Measurements from ENCODE around the gene PDE5A. TPM values are rescaled to one million over a fixed set of nuclear protein-coding genes. Genes with fewer than 3 reads are reported as not detected.
A peak's percentile ranks its signal among the peaks of the same experiment; 100 is the strongest.

PDE5A gene
- total RNA-seq, 1 donor from 2014 or later: 9.1 TPM

GRCh38 chr4:119525771-119526712, 102.6 kb downstream of the PDE5A start:
- no peaks in the 10 kb centered on the region for H3K27me3 Mint-ChIP-seq (ENCODE audit: unreplicated experiment)
- no peak for DNase-seq (ENCODE audit: extremely low spot score, unreplicated experiment)
- H3K36me3 Mint-ChIP-seq (ENCODE audit: unreplicated experiment): peaks cover 24% of the 10 kb centered on the region
- H3K4me3 Mint-ChIP-seq (ENCODE audit: unreplicated experiment): no peak overlapping the region
- peak overlapping the region; percentile 44 for H3K27ac Mint-ChIP-seq (ENCODE audit: unreplicated experiment)
- no peak for TF ChIP-seq CTCF (IDR thresholded peaks at IDR 0.05)
- H3K4me1 Mint-ChIP-seq (ENCODE audit: unreplicated experiment): peaks cover 17% of the 10 kb centered on the region
- H3K9me3 Mint-ChIP-seq (ENCODE audit: unreplicated experiment): no peaks in the 10 kb centered on the region

GRCh38 chr4:119525005-119525749, 103.4 kb downstream of the PDE5A start:
- Mint-ChIP-seq H3K36me3 (ENCODE audit: unreplicated experiment) (peaks cover 28% of the 10 kb centered on the region), H3K27me3 (ENCODE audit: unreplicated experiment) (no peaks in the 10 kb centered on the region), H3K4me1 (ENCODE audit: unreplicated experiment) (peaks cover 17% of the 10 kb centered on the region), H3K27ac (ENCODE audit: unreplicated experiment) (peak overlapping the region; percentile 59), H3K4me3 (ENCODE audit: unreplicated experiment) (no peak overlapping the region), H3K9me3 (ENCODE audit: unreplicated experiment) (no peaks in the 10 kb centered on the region)
- TF ChIP-seq CTCF (IDR thresholded peaks at IDR 0.05): no peak
- DNase-seq (ENCODE audit: extremely low spot score, unreplicated experiment): no peak

- H3K27ac Mint-ChIP-seq (ENCODE audit: unreplicated experiment): no peak overlapping the region
- no peaks in the 10 kb centered on the region for H3K9me3 Mint-ChIP-seq (ENCODE audit: unreplicated experiment)
- DNase-seq (ENCODE audit: extremely low spot score, unreplicated experiment): no peak
- no peaks in the 10 kb centered on the region for H3K27me3 Mint-ChIP-seq (ENCODE audit: unreplicated experiment)
- TF ChIP-seq CTCF (IDR thresholded peaks at IDR 0.05): no peak
- peaks cover 17% of the 10 kb centered on the region for H3K4me1 Mint-ChIP-seq (ENCODE audit: unreplicated experiment)
- no peak overlapping the region for H3K4me3 Mint-ChIP-seq (ENCODE audit: unreplicated experiment)
- H3K36me3 Mint-ChIP-seq (ENCODE audit: unreplicated experiment): peaks cover 28% of the 10 kb centered on the region
Observed at GRCh38 chr4:119523399-119523798, 105.2 kb downstream of the PDE5A start.

GRCh38 chr4:119521268-119521667, 107.3 kb downstream of the PDE5A start:
- no peak for TF ChIP-seq CTCF (IDR thresholded peaks at IDR 0.05)
- Mint-ChIP-seq H3K9me3 (ENCODE audit: unreplicated experiment) (no peaks in the 10 kb centered on the region), H3K4me3 (ENCODE audit: unreplicated experiment) (no peak overlapping the region), H3K27me3 (ENCODE audit: unreplicated experiment) (no peaks in the 10 kb centered on the region), H3K4me1 (ENCODE audit: unreplicated experiment) (peaks cover 13% of the 10 kb centered on the region), H3K36me3 (ENCODE audit: unreplicated experiment) (peaks cover 37% of the 10 kb centered on the region), H3K27ac (ENCODE audit: unreplicated experiment) (no peak overlapping the region)
- DNase-seq (ENCODE audit: extremely low spot score, unreplicated experiment): no peak

- Mint-ChIP-seq H3K27ac (ENCODE audit: unreplicated experiment) (no peak overlapping the region), H3K27me3 (ENCODE audit: unreplicated experiment) (no peaks in the 10 kb centered on the region), H3K36me3 (ENCODE audit: unreplicated experiment) (peaks cover 34% of the 10 kb centered on the region), H3K4me1 (ENCODE audit: unreplicated experiment) (peaks cover 6% of the 10 kb centered on the region), H3K9me3 (ENCODE audit: unreplicated experiment) (no peaks in the 10 kb centered on the region), H3K4me3 (ENCODE audit: unreplicated experiment) (no peak overlapping the region)
- TF ChIP-seq CTCF (IDR thresholded peaks at IDR 0.05): no peak
- DNase-seq (ENCODE audit: extremely low spot score, unreplicated experiment): no peak
Observed at GRCh38 chr4:119518915-119519410, 109.6 kb downstream of the PDE5A start.

Measured in osteocyte (in vitro differentiated cells).